HG02943 (cell line): Measurements from ENCODE around the gene CHTF8.
"Not testable (repeated sequence)": the region's sequence is repeated elsewhere in the genome, so short reads cannot be mapped to it uniquely, and the experiment has no call there.

Experiments used
- ATAC-seq: cut with Tn5 transposase; IDR thresholded peaks from one replicate; pipeline ENCODE4 v1.9.1; 2021; ENCODE audit warnings: mild to moderate bottlenecking, low read depth, moderate library complexity; ENCODE audit not compliant: unreplicated experiment

CHTF8 gene

DNA sequence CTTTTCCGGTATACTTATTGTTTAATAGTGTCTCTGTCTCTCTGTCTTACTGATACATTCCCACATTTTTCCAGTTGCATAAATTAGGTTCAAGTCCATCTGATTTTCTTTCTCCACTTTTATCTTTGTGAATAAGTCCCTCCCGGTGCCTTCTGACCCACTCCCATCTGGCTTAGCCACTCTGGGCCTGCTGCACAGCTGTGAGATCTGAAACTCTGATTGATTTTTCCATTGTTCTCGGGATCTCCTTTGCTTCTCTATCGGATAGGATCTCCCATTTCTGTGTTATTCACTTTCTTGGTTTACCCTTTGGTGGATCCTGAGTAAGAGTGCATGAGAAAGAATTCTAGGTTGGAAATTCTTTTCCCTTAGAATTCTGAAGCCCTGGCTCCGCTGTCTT, 8.6 kb upstream of the CHTF8 start:
- no peak for ATAC-seq

- not testable (repeated sequence) for ATAC-seq
These were observed 7.1 kb upstream of the CHTF8 start for GRCh38 chr16:69139464-69139863.

DNA sequence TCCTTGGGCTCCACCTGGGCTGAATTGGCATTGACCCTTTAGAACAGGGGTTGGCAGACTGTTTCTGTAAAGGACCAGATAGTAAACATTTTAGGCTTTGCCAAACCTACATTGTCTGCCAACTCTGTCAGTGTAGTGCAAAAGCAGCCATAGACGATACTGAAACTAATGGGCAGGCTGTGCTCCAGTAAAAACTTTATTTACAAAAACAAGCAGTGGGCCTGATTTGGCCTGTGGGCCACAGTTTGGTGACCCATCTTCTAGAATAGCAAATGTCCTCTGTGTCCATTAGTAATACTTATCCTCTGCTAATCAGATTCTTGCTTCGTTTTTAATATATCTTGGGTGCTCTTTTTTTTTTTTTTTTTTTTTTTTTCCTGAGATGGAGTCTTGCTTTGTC, 6.2 kb upstream of the CHTF8 start:
- no peak for ATAC-seq

DNA sequence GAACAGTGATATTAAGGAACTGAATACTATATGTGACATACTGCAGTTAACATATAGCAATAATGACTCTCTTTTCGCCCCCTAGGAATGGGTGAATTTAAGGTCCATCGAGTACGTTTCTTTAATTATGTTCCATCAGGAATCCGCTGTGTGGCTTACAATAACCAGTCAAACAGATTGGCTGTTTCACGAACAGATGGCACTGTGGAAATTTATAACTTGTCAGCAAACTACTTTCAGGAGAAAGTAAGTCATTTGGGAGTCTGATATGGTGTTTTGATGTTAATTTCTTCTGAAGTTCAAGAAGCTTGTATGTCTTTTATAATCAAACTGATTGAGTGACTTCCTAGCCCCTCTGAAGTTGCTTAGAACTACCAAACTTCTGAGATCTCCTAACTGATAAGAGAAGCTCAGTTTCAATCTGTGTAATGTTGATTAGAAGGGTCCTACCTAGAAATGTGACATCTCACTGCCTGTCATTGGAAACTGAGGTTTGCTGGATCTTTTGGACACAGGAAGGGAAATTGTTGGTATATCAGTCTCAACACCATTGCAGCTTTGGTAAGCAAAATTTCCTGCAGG, 1.1 kb upstream of the CHTF8 start:
- no peak for ATAC-seq

- ATAC-seq, result peak; percentile 19
These were observed 457 bp downstream of the CHTF8 start for GRCh38 chr16:69131839-69132423.

DNA sequence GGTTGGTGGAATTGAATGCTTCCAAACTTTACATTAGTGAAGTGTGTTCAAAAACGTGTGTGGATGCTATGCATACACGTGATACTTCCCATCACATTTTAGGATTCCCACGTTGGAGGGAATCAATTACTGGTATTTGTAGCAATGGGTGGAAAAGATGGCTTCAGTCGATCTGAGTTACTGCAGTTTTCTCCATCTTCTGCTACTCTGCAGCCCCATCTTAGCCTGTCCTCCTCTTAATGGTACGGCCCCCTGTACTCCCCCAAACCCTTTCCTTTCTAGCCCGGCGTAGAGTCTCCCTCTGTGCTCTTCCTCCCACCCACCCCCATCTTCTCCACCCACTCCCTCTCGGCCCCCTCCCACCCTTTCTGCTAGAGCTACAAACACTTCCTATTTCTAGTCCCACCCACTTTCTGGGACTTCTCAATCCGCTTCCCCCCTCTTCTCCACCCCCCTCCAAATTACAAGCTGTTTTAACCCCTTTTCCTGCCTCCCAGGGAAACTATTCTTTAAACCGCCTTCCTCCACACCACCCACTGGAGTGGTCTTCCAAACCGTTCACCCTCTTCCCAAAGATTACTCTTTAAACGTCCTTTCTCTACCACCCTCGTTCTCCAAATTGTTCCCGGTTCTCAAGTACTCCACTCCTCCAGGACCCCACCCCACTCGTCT, 1.1 kb downstream of the CHTF8 start:
- ATAC-seq, result peak; percentile 7

DNA sequence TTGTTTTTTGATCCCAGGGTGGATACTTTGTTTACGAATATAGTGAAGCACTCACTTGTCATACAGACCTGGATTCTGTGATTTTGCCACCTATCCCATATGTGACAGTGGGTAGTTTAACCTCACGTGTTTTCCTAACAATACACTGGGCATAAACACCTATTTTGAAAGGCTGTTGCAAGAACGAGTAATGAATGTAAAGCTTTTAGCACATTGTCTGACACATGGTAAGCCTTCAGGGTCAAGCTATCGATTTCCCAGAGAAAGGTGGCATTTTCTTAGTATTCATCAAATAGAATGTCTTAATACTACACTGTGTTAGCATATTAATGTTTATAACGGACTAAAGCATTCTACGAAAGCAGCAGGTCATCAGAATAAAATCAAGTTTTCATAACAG, 1.9 kb downstream of the CHTF8 start:
- ATAC-seq, result no peak

DNA sequence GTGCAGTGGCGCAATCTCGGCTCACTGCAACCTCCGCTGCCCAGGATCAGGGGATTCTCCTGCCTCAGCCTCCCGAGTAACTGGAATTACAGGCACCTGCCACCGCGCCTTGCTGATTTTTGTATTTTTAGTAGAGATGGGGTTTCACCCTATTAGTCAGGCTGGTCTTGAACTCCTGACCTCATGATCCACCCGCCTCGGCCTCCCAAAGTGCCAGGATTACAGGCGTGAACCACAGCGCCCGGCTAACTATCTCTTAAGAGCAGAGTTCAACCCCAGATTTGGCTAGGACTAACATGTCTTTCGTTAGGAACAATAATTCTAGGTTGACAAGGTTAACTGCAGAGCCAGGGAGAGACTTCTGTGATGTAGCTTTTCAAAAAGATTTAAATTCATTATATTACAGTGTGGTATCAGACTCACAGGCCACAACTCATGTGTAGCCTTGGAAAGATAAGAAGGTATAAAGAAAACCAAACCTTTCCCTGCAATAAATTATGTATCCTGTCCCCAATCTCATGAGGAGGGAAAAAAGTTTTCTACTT, 4.3 kb downstream of the CHTF8 start:
- ATAC-seq, result no peak

- not testable (repeated sequence) for ATAC-seq
These were observed 5.6 kb downstream of the CHTF8 start for GRCh38 chr16:69126801-69127200.

GRCh38 chr16:69126221-69126620, 6.2 kb downstream of the CHTF8 start:
- no peak for ATAC-seq

- not testable (repeated sequence) for ATAC-seq
These were observed 7.4 kb downstream of the CHTF8 start for GRCh38 chr16:69124961-69125360.

DNA sequence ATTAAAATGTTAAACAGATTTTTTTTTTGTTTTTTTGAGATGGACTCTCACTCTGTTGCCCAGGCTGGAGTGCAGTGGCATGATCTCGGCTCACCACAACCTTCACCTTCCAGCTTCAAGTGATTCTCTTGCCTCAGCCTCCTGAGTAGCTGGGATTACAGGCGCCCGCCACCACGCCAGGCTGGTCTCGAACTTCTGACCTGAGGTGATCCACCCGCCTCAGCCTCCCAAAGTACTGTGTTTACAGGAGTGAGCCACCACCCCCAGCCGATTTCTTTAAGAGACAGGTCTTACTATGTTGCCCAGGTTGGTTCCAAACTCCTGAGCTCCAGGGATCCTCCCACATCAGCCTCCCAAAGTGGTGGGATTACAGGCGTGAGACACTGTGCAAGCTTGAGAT, 8.0 kb downstream of the CHTF8 start:
- ATAC-seq, result not testable (repeated sequence)

DNA sequence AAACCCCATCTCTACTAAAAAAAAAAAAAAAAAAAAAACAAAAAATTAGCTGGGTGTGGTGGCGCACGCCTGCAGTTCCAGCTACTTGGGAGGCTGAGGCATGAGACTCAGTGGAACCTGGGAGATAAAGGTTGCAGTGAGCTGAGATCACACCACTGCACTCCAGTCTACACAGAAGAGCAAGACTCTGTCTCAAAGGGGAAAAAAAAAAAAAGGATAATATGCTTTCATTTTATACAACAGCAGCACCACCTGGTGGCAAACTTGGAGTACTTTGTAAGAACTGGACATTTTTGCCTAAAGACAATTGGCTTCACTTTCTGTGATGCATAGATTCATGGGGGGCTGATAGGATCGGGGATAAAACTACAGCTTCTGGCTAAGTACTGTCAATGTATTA, 8.5 kb downstream of the CHTF8 start:
- no peak for ATAC-seq

- ATAC-seq, result no peak
These were observed 12.2 kb downstream of the CHTF8 start for GRCh38 chr16:69120096-69120664.

DNA sequence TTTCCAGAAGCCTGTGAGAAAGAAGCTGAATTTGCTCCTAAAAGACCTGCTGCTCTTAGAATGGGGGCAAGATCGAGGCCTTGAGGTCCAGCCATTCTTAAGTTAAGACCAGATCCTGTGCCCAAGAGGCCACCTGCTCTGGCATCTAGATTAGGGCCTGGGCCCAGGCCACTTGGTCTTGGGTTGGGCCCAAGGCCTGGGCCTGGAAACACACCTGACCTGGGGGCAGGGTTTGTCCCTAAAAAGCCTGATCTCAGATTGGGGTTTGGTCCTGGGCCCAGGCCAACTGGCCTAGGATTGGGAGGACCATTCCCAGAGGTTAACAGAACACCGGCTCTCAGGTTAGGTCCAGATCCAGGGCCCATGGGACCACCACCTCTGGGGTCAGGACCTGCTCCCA, 12.9 kb downstream of the CHTF8 start:
- ATAC-seq, result no peak

DNA sequence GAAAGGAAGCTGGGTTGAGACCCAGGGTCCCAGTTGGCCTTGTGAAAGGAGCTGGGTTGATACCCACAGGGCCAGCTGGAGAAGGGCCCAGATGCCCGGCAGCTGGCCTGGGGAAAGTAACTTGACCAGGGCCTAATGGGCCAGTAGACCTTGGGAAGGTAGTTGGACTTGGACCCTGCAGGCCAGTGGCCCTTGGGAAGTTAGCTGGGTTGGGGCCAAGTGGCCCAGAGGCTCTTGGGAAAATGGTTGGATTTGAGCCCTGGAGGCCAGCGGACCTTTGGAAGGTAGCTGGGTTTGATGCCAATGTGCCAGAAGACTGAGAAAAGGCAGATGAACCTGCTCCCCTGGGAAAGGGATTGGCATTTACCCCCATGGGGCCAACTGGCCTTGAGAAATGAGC, 13.4 kb downstream of the CHTF8 start:
- no peak for ATAC-seq

DNA sequence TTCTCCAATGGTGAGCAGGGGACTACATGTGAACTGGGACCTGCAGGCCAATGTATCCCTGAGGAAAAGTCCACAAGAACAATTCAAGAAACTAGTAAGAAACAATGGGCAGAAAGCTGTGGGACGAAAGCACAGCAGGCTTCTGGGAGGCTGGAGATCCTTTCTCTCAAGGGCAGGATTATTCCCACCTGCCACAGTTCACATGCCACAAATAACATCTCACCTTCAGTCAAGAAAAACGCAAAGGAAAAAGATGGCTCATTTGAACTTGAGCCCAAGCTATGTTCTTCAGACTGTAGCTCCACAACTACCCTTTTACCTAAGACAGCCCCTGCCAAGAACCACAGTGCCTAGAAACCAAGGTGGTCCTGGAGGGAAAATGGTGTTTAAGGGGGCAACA, 13.9 kb downstream of the CHTF8 start:
- no peak for ATAC-seq

DNA sequence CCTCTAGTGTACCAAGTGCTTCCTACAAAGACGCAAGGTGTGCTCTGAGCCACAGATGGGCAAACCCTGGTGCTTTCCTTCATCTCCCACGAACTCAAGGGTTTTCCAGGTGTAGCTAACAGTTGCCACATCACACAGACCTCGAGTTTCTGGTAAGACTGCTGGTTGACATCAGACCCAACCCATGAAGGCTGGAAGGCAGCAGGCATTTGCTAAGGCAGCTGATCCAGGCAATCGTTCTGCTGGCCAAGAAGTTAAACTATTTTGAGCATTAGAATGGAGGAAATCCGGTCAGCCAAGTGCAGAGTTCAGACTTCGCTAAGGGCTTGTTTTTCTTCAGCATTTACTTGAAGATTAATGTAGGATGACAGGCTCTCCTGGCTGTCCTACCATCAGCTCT, 15.5 kb downstream of the CHTF8 start:
- ATAC-seq, result no peak

DNA sequence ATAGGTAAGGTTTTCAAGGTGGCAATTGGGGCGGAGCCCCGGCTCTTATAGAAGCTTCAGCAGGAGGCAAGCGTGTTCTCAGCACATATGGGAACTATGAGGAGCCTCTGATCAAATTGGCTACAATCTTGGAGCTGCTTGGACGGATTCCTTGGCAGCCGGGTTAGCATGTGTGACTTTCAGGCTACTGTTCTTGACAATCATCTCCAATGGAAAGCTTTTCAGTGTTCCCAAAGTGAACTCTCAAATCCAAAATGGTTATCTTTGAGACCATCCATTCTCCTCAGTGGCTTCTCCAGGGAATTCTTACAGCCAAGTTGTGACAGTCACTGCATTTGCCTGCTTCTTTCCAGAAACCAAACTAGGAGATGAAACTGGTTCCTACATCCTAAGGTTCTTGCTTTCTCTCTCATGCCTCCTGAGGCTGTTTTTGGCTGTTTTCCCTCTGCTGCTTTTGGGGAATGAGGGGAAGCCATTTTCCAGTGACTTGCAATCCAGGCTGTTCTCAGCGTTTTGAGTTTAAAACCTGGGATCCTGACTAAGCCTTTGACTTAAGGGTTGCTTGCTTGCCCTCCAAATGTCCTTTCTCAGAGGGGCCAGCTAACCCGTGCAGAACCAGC, 16.0 kb downstream of the CHTF8 start:
- no peak for ATAC-seq

DNA sequence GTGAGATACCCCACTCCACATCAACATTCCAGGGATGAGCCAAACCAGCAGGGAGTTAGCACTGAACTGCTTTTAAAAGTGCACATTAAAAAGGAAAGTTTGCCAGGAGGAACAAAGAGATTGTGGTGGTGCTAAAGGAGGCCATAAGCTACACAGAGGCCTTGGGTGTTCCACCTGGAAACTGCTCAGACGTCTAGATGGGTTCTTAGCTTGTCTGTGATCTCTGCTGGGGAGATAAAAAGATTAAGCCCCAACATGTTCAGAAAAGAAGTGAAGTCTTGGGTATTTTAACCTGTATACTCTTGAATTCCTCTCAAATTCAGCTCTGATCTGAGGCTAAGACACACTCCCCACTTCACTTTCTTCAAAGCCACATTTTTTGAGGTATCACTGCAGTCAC, 16.6 kb downstream of the CHTF8 start:
- no peak for ATAC-seq

- no peak for ATAC-seq
These were observed 17.0 kb downstream of the CHTF8 start for GRCh38 chr16:69115361-69115760.
